WTC11 (cell line): ENCODE measurements around the gene WDR62. TPM values are rescaled to one million over a fixed set of nuclear protein-coding genes. Genes with fewer than 3 reads are reported as not detected.

Source experiments
- ATAC-seq: fragments of 200-7000 bp; cut with Tn5 transposase; 2 replicates; pipeline ENCODE4 v1.10.0; 2021; ENCODE audit warnings: mild to moderate bottlenecking, moderate library complexity
- CTCF ChIA-PET: fragments of 300-600 bp; sonication (Branson Sonifier 250); formaldehyde crosslinking; loops from one replicate; lab custom pipeline; 2021; ENCODE audit warnings: antibody characterized with exemption; lab: Charles Lee
- POLR2A ChIA-PET: fragments of 350-600 bp; sonication (Branson Sonifier 250); formaldehyde crosslinking; loops from one replicate; lab custom pipeline; 2021; ENCODE audit warnings: antibody characterized with exemption; lab: Charles Lee
- DNase-seq: peaks from one replicate; pipeline ENCODE4 v3.0.0; 2021; ENCODE audit warnings: low spot score
- H3K27ac Mint-ChIP-seq: 2 replicates; pipeline ENCODE4 v1.8.0; 2021; ENCODE audit warnings: mixed read lengths
- H3K27me3 Mint-ChIP-seq: 2 replicates; pipeline ENCODE4 v1.8.0; 2021; ENCODE audit warnings: low read depth, mild to moderate bottlenecking, moderate library complexity, mixed read lengths
- H3K36me3 Mint-ChIP-seq: 2 replicates; pipeline ENCODE4 v1.8.0; 2021; ENCODE audit warnings: mixed read lengths
- H3K4me1 Mint-ChIP-seq: 2 replicates; pipeline ENCODE4 v1.8.0; 2022; ENCODE audit warnings: mixed read lengths
- H3K4me3 Mint-ChIP-seq: 2 replicates; pipeline ENCODE4 v1.8.0; 2021; ENCODE audit warnings: mild to moderate bottlenecking, moderate library complexity, mixed read lengths
- H3K9me3 Mint-ChIP-seq: 2 replicates; pipeline ENCODE4 v1.8.0; 2021; ENCODE audit warnings: mixed read lengths
- ATF1 ChIP-seq: sonication (generic); formaldehyde crosslinking; IDR thresholded peaks from 2 replicates; pipeline ENCODE4 v1.8.1; 2023; ENCODE audit warnings: mild to moderate bottlenecking, moderate library complexity, missing genetic modification reagents
- CREM ChIP-seq: sonication (generic); formaldehyde crosslinking; IDR thresholded peaks from 2 replicates; pipeline ENCODE4 v1.8.1; 2022; ENCODE audit warnings: mild to moderate bottlenecking, missing genetic modification reagents, moderate library complexity
- ESRRA ChIP-seq: sonication (generic); formaldehyde crosslinking; IDR thresholded peaks from 2 replicates; pipeline ENCODE4 v1.8.1; 2022; ENCODE audit warnings: mild to moderate bottlenecking, missing genetic modification reagents, borderline replicate concordance
- FOXJ3 ChIP-seq: sonication (generic); formaldehyde crosslinking; IDR thresholded peaks from 2 replicates; pipeline ENCODE4 v1.9.0; 2021; ENCODE audit warnings: missing genetic modification reagents, mild to moderate bottlenecking, borderline replicate concordance
- IRF2 ChIP-seq: sonication (generic); formaldehyde crosslinking; IDR thresholded peaks from 2 replicates; pipeline ENCODE4 v1.8.0; 2022; ENCODE audit warnings: low read depth, missing genetic modification reagents, borderline replicate concordance
- JUN ChIP-seq: sonication (generic); formaldehyde crosslinking; IDR thresholded peaks from 2 replicates; pipeline ENCODE4 v1.8.0; 2023; ENCODE audit warnings: mild to moderate bottlenecking, missing genetic modification reagents
- MAX ChIP-seq: sonication (generic); formaldehyde crosslinking; IDR thresholded peaks from 2 replicates; pipeline ENCODE4 v1.8.0; 2022; ENCODE audit warnings: mild to moderate bottlenecking, missing genetic modification reagents
- MYBL2 ChIP-seq: sonication (generic); formaldehyde crosslinking; IDR thresholded peaks from 2 replicates; pipeline ENCODE4 v1.8.1; 2023; ENCODE audit warnings: mild to moderate bottlenecking, moderate library complexity, missing genetic modification reagents
- USF2 ChIP-seq: sonication (generic); formaldehyde crosslinking; IDR thresholded peaks from 2 replicates; pipeline ENCODE4 v1.8.1; 2023; ENCODE audit warnings: mild to moderate bottlenecking, missing genetic modification reagents, moderate library complexity
- ZBTB21 ChIP-seq: sonication (generic); formaldehyde crosslinking; IDR thresholded peaks from 2 replicates; pipeline ENCODE4 v1.8.1; 2023; ENCODE audit warnings: mild to moderate bottlenecking, missing genetic modification reagents, borderline replicate concordance
- ZNF232 ChIP-seq: sonication (generic); formaldehyde crosslinking; IDR thresholded peaks from 2 replicates; pipeline ENCODE4 v1.8.0; 2022; ENCODE audit warnings: mild to moderate bottlenecking, missing genetic modification reagents
- ZNF281 ChIP-seq: sonication (generic); formaldehyde crosslinking; IDR thresholded peaks from 2 replicates; pipeline ENCODE4 v1.8.0; 2023; ENCODE audit warnings: mild to moderate bottlenecking, missing genetic modification reagents
- total RNA-seq: library from RNA; stranded (reverse); gene quantifications from 3 replicates; pipeline ENCODE4 v1.2.3, GENCODE V29; 2021
- TF ChIP-seq, protein P1 (sequence below): sonication (generic); formaldehyde crosslinking; IDR thresholded peaks from 2 replicates; pipeline ENCODE4 v1.8.1; 2022; ENCODE audit warnings: missing genetic modification reagents, borderline replicate concordance
- TF ChIP-seq, protein P2 (sequence below): fragments of 250-450 bp; sonication (Bioruptor Pico); conservative IDR thresholded peaks from 2 replicates; pipeline ENCODE4 v1.9.0; 2021; ENCODE audit warnings: mild to moderate bottlenecking
- TF ChIP-seq, protein P3 (sequence below): sonication (generic); formaldehyde crosslinking; IDR thresholded peaks from 2 replicates; pipeline ENCODE4 v1.8.1; 2023; ENCODE audit warnings: mild to moderate bottlenecking, missing genetic modification reagents
- TF ChIP-seq, protein P4 (sequence below): sonication (generic); formaldehyde crosslinking; IDR thresholded peaks from 2 replicates; pipeline ENCODE4 v1.8.0; 2022; ENCODE audit warnings: mild to moderate bottlenecking, missing genetic modification reagents

The WDR62 gene
- total RNA-seq, 1 experiment from 2014 or later = 40.0 TPM

DNA sequence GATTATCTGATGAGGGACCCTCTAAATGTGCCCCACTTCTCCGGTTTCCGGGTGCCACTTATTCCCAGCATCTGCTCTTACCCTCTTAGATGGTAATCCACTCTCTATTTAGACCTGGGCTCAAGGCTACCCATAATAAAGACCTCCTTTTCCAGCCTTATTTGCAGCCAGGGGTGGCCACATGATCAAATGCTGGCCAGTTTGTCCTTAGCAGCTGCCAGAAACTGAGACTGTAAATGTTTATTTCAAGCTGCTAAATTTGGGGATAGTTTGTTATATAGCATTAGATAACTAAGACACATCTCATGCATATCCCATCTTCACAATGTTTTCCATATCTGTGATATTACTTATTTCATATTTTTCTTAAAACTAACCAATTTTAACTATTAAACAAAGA lies 10.7 kb upstream of the WDR62 start (continued):
- TF ChIP-seq ZNF281 (CRISPR knock-in tag) = no peak
- TF ChIP-seq MAX (CRISPR knock-in tag) = no peak
- no peak for TF ChIP-seq CREM (CRISPR knock-in tag)
- no peak for TF ChIP-seq ESRRA (CRISPR knock-in tag)
- no peak for TF ChIP-seq ZBTB21 (CRISPR knock-in tag)
- TF ChIP-seq, protein P1, sequence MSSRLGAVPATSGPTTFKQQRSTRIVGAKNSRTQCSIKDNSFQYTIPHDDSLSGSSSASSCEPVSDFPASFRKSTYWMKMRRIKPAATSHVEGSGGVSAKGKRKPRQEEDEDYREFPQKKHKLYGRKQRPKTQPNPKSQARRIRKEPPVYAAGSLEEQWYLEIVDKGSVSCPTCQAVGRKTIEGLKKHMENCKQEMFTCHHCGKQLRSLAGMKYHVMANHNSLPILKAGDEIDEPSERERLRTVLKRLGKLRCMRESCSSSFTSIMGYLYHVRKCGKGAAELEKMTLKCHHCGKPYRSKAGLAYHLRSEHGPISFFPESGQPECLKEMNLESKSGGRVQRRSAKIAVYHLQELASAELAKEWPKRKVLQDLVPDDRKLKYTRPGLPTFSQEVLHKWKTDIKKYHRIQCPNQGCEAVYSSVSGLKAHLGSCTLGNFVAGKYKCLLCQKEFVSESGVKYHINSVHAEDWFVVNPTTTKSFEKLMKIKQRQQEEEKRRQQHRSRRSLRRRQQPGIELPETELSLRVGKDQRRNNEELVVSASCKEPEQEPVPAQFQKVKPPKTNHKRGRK (CRISPR knock-in tag) = no peak
- no peak for TF ChIP-seq ATF1
- no peak for TF ChIP-seq MYBL2 (CRISPR knock-in tag)
- no peak for TF ChIP-seq JUN (CRISPR knock-in tag)
- TF ChIP-seq IRF2 = no peak
- TF ChIP-seq, protein P2, sequence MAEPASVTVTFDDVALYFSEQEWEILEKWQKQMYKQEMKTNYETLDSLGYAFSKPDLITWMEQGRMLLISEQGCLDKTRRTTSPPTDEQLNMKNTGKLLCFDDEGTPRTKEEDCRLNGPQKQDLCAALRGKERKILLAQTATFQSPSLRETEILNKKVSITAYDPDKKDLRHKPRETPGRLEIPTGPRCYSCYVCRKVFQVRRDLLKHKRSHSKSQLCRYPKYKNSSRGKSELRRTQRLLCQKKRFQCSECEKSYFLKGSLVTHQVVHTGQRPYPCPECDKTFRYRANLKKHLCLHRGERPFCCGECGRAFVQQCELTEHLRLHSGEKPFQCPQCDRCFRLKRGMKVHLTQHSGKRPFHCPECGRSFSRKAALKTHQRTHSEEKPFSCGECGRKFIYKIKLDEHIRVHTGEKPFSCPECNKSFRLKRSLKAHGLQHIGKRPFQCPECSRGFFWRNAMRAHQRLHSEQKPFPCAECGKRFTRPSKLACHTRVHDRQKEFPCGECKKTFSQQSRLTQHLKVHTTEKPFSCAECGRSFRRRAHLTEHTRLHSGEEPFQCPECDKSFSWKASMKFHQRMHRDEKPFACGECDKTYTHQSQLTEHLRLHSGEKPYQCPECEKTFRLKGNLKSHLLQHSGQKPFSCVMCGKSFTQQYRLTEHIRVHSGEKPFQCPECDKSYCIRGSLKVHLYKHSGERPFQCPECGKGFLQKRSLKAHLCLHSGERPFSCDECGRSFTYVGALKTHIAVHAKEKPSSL (CRISPR knock-in tag) = no peak
- TF ChIP-seq, protein P3, sequence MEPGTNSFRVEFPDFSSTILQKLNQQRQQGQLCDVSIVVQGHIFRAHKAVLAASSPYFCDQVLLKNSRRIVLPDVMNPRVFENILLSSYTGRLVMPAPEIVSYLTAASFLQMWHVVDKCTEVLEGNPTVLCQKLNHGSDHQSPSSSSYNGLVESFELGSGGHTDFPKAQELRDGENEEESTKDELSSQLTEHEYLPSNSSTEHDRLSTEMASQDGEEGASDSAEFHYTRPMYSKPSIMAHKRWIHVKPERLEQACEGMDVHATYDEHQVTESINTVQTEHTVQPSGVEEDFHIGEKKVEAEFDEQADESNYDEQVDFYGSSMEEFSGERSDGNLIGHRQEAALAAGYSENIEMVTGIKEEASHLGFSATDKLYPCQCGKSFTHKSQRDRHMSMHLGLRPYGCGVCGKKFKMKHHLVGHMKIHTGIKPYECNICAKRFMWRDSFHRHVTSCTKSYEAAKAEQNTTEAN (CRISPR knock-in tag) = no peak
- no peak for TF ChIP-seq ZNF232 (CRISPR knock-in tag)

DNA sequence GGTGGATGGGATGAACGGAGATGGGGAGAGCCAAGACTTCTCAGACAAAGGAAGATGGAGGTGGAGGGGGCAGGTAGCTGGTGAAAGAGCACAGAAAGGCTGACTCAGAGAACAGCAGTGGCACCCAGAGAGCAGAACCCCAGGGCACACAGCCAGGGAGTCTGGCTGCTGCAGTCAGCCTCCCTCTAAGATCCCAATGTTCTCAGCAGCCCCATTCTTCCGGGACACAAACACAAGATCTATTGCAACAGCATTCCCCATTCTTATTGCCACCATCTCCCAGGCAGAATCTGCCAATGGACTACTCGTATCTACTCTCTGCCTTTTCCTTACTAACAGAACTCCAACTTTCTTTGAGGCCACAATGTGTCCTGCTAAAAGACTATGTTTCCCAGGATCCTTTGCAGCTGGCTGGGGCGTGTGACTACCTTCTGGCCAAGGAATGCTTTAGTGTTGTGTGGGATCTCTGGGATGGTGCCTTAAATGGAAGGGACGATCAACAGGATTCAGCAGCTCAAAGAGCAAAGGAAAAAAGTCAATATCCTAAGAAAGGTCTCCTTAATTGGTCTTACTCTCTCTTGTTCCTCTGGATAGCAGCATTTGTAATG lies 8.2 kb upstream of the WDR62 start:
- POLR2A ChIA-PET = no interaction called here

More for the DNA sequence above, 8.2 kb upstream of the WDR62 start:
- Mint-ChIP-seq H3K4me3 (no peak overlapping the region), H3K4me1 (peaks cover 17% of the 10 kb centered on the region), H3K27me3 (no peaks in the 10 kb centered on the region), H3K9me3 (no peaks in the 10 kb centered on the region), H3K36me3 (no peaks in the 10 kb centered on the region), H3K27ac (0 out of 2 replicates have a peak overlapping the region, but pooled peaks have one; percentile 5)
- no peak for DNase-seq
- no peak for ATAC-seq
- no peak for TF ChIP-seq FOXJ3 (CRISPR knock-in tag)
- TF ChIP-seq, protein P4, sequence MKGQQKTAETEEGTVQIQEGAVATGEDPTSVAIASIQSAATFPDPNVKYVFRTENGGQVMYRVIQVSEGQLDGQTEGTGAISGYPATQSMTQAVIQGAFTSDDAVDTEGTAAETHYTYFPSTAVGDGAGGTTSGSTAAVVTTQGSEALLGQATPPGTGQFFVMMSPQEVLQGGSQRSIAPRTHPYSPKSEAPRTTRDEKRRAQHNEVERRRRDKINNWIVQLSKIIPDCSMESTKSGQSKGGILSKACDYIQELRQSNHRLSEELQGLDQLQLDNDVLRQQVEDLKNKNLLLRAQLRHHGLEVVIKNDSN (CRISPR knock-in tag) = peak; percentile 78
- peak; percentile 63 for TF ChIP-seq USF2 (CRISPR knock-in tag)
- CTCF ChIA-PET = interaction anchor here (0.9 kb wide), 2 partner anchors 10 to 32 kb away, joined by 3 read pairs; partner anchors contain the start of gene ALKBH6
